Mucosa of descending colon (tissue), 3 donors: ENCODE results near the gene SNX15. TPM values are rescaled to one million over a fixed set of nuclear protein-coding genes. Genes with fewer than 3 reads are reported as not detected.
A peak's percentile ranks its signal among the peaks of the same experiment; 100 is the strongest.
"Not testable (repeated sequence)": the region's sequence is repeated elsewhere in the genome, so short reads cannot be mapped to it uniquely, and the experiment has no call there.

Experiments
- ATAC-seq: fragments of 200-7000 bp; cut with Tn5 transposase; one replicate; pipeline ENCODE4 v1.9.1; 2020; ENCODE audit warnings: mild to moderate bottlenecking, moderate library complexity
- DNase-seq, 3 donors: peaks; one replicate each; pipeline ENCODE4 v3.0.0-alpha.2; 2020
- H3K36me3 ChIP-seq: fragments of 200-600 bp; one replicate; pipeline ENCODE4 v1.8.0; 2021; ENCODE audit warnings: low read depth, mild to moderate bottlenecking
- H3K4me1 ChIP-seq: fragments of 200-600 bp; one replicate; pipeline ENCODE4 v1.8.0; 2021; ENCODE audit warnings: low read depth, mild to moderate bottlenecking
- H3K4me3 ChIP-seq: fragments of 200-600 bp; one replicate; pipeline ENCODE4 v1.8.0; 2021; ENCODE audit warnings: mild to moderate bottlenecking
- H3K9me3 ChIP-seq: fragments of 200-600 bp; one replicate; pipeline ENCODE4 v1.8.0; 2021; ENCODE audit warnings: mild to moderate bottlenecking
- CTCF ChIP-seq: fragments of 200-600 bp; IDR thresholded peaks from one replicate; pipeline ENCODE4 v1.8.0; 2022; ENCODE audit warnings: antibody characterized with exemption, mild to moderate bottlenecking
- intact Hi-C, 2 donors: fragments of 100-400 bp; cut with DNase I in 1 of 2; cut with micrococcal nuclease in 1 of 2; formaldehyde crosslinking; loops; one replicate each; pipeline versions ENCODE4 v1.11.0 to v1.11.1; 2022; cut with DNase I, micrococcal nuclease
- long read RNA-seq, 2 donors: library from polyadenylated mRNA; unstranded; transcript quantifications; one replicate each; pipeline ENCODE4 v2.0.0, GENCODE V29; 2019 to 2021
- total RNA-seq, 3 donors: library from RNA; stranded (reverse); fragmentation: NEBNext Ultra II Directional in 2 of 3; extraction: Animal tissue kit (Norgen Biotek cat#: 25700) in 2 of 3; gene quantifications; one replicate each; pipeline versions ENCODE4 v1.2.1 to v1.2.4, GENCODE V29; 2021 to 2023
- donor health status: DM: no; HTN: no; CAD: no; lungs with moderate emphysema.
- donor health status: DM: no; HTN: no; CAD: no.
- donor health status: DM: no; HTN: yes; CAD: no.

SNX15 gene
- total RNA-seq = 10 to 100 TPM; 28.5 to 46.6 (median 42.8) TPM
- long read RNA-seq, donor 1, transcript SNX15-202 (8 exons, 1,939 nt) = major isoform, 45 of 48 reads
- long read RNA-seq, donor 1, partial matches to known transcripts = 2 of 48 reads
- long read RNA-seq, donor 1, other reads (novel, unspliced or antisense) = 0 of 48 reads
- long read RNA-seq, donor 2, transcript SNX15-202 (8 exons, 1,939 nt) = major isoform, 12 of 16 reads
- long read RNA-seq, donor 2, partial matches to known transcripts = 1 of 16 reads
- long read RNA-seq, donor 2, other reads (novel, unspliced or antisense) = 3 of 16 reads

DNA sequence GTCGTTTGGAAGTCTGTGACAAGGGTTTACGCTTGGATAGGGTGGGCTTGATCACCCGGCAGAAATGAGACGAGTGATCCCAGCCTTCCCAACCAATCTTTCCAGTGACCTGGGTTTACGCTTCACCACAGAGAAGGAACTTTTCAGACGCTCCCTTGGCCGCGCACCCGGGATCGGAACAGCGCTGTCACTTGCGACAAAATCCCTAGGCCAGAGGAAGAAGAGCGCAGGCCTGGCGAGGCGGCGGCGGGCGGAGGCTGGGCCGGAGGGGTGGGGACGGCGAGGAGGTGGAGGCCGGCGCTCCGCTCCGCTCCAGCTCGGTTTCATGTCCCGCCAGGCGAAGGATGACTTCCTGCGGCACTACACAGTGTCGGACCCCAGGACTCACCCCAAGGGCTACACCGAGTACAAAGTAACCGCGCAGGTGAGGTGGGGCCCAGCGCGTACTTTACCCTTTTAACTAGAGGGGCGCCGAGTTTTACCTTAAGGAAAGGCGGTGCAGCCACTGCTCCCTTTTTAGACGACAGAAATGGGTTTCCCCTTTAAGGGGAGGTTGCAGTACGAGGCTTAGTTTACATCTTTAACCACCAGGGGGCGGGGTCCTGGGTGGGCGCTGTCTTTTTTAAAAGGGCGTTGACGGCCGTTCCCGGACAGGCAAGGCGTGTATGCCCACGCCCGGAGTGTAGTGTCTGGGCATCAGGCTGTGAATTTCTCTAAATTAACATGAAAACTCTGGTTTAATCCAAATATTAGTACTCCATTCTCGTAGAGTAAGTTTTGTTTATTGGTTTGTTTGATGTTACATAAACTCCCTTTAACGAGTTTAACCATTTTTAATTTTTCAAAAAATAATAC, at the start of gene SNX15:
Gene SNX15, plus strand, starts transcription at position 227 of the 855 bp plus-strand sequence. Its CDS starts 99 bp downstream, at position 326.
- peak within 1 kb of the TSS; percentile 33 for H3K4me3 ChIP-seq
- intact Hi-C loops = no loop called here
- no peaks in the 10 kb centered on the region for H3K36me3 ChIP-seq
- ATAC-seq (peak; percentile 95), DNase-seq (peak; percentile 94 to 98 (median 95))
- peaks cover 18% of the 10 kb centered on the region for H3K4me1 ChIP-seq
- H3K9me3 ChIP-seq = no peaks in the 10 kb centered on the region
- TF ChIP-seq CTCF = peak; percentile 76

- H3K4me1 ChIP-seq, H3K36me3 ChIP-seq, DNase-seq, ATAC-seq, intact Hi-C loops, H3K9me3 ChIP-seq, H3K4me3 ChIP-seq: not testable (repeated sequence)
Measured at GRCh38 chr11:64983339-64983738, 43.9 kb upstream of the SNX15 start.

DNA sequence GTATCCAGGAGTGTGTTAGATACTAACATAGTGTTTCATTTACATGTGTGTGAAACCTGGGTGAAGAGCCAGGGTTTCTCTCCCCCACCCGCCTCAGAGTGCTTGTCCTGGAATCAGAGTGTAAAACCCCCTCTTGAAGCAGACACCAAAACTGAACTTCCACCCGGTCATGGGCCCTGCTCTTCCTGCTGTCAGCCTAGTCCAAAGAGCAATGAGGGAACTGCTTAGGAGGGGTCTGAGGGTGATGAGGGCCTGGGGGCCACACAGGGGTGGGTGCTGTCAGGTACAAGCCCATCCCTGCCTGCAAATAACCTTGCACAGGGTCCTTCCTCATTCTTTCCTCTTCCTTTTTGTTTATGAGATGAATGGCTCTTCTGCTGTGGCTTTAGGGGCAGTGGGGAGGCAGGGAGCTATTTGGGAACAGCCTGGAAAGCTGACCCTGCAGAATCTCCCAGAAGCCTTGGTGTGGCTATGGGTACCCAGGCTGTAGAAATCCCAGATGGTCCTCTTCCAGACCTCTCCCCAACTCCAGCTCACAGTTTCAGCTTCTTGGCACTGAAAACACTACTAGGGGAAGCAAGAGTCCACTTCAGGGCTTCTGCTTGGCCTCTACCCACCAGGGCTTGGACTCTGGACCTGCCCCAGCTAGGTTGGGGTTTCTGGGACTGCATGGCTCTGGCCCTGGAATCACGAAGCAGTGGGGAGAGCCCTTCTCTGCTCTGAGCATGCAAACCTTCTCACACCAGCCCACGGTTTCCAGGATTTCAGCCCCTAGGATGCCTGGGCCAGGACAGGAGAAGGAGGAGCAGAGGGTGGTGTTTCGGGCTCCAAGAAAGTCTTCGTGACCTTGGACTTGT, 39.0 kb upstream of the SNX15 start:
- no peak for TF ChIP-seq CTCF
- Histone ChIP-seq H3K36me3 (no peaks in the 10 kb centered on the region), H3K9me3 (no peaks in the 10 kb centered on the region), H3K4me3 (no peak overlapping the region), H3K4me1 (no peaks in the 10 kb centered on the region)
- intact Hi-C loops = no loop called here
- peak in 1 of 3 donors; percentile 13 for DNase-seq
- peak; percentile 18 for ATAC-seq

DNA sequence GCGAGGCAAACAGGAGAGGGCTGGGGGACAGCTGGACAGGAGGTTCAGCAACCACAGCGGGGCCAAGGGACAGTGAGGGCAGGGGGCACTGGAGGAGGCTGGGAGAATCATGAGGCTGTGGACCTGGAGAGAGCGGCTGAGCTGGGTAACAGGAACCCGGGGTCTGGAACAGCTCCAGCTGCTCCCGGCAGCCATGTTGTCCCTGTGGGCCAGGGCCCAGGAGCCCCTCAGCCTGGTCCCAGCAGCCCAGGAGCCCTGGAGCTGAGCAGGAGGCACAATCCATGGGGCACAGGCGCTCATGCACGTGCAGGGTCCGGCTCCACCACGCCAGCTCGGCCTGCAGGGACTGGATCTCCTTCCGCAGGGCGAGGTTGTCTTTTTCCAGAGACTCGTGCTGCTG, 37.8 kb upstream of the SNX15 start:
- ATAC-seq (no peak), DNase-seq (peak in 1 of 3 donors; percentile 23)
- Histone ChIP-seq H3K4me3 (no peak overlapping the region), H3K36me3 (no peaks in the 10 kb centered on the region), H3K4me1 (no peaks in the 10 kb centered on the region), H3K9me3 (no peaks in the 10 kb centered on the region)
- no peak for TF ChIP-seq CTCF
- intact Hi-C loops = no loop called here

- no peaks in the 10 kb centered on the region for H3K4me1 ChIP-seq
- intact Hi-C loops = no loop called here
- H3K36me3 ChIP-seq = no peaks in the 10 kb centered on the region
- no peak overlapping the region for H3K4me3 ChIP-seq
- DNase-seq = peak in 1 of 3 donors; percentile 29
- H3K9me3 ChIP-seq = no peaks in the 10 kb centered on the region
- peak; percentile 46 for ATAC-seq
- TF ChIP-seq CTCF = no peak
Measured at GRCh38 chr11:64990222-64990923, 36.9 kb upstream of the SNX15 start.
